HEK293T (cell line): ENCODE measurements around the gene LRRC59.

Experiments used
- CTCF ChIA-PET: fragments of 350-600 bp; formaldehyde crosslinking; extraction: SDS; loops from one replicate; lab custom pipeline; 2021; ENCODE audit warnings: antibody characterized with exemption, inconsistent platforms; lab: Yijun Ruan, JAX
- POLR2A ChIA-PET: fragments of 350-600 bp; formaldehyde crosslinking; extraction: SDS; loops from one replicate; lab custom pipeline; 2020; ENCODE audit warnings: antibody characterized with exemption, inconsistent platforms; lab: Yijun Ruan, JAX
- DNase-seq: peaks from one replicate; pipeline ENCODE4 v3.0.0; 2012; ENCODE audit warnings: mixed read lengths; ENCODE audit errors: extremely low spot score
- ARNT ChIP-seq: fragments of 450-650 bp; IDR thresholded peaks from 2 replicates; pipeline ENCODE4 v1.6.1; 2017; ENCODE audit warnings: mild to moderate bottlenecking
- BHLHE40 ChIP-seq: fragments of 450-650 bp; IDR thresholded peaks from 2 replicates; pipeline ENCODE4 v1.6.1; 2016; ENCODE audit warnings: mild to moderate bottlenecking, moderate library complexity, borderline replicate concordance
- CTBP1 ChIP-seq: fragments of 450-650 bp; IDR thresholded peaks from 2 replicates; pipeline ENCODE4 v1.6.1; 2016; ENCODE audit warnings: borderline replicate concordance
- ELF4 ChIP-seq: fragments of 450-650 bp; IDR thresholded peaks from 2 replicates; pipeline ENCODE4 v1.6.1; 2017; ENCODE audit warnings: antibody characterized with exemption
- FOXA1 ChIP-seq: fragments of 450-650 bp; IDR thresholded peaks from 2 replicates; pipeline ENCODE4 v1.6.1; 2016; ENCODE audit warnings: mild to moderate bottlenecking
- FOXK2 ChIP-seq: fragments of 450-650 bp; IDR thresholded peaks from 2 replicates; pipeline ENCODE4 v1.6.1; 2016; ENCODE audit warnings: mild to moderate bottlenecking
- FOXM1 ChIP-seq: fragments of 450-650 bp; IDR thresholded peaks from 2 replicates; pipeline ENCODE4 v1.6.1; 2017; ENCODE audit warnings: mild to moderate bottlenecking, borderline replicate concordance
- HDGF ChIP-seq: fragments of 450-650 bp; IDR thresholded peaks from 2 replicates; pipeline ENCODE4 v1.6.1; 2017; ENCODE audit warnings: antibody characterized with exemption, borderline replicate concordance
- L3MBTL2 ChIP-seq: fragments of 450-650 bp; conservative IDR thresholded peaks from 2 replicates; pipeline ENCODE4 v1.6.1; 2016; ENCODE audit warnings: mild to moderate bottlenecking
- LEF1 ChIP-seq: fragments of 450-650 bp; IDR thresholded peaks from 2 replicates; pipeline ENCODE4 v1.6.1; 2017; ENCODE audit warnings: mild to moderate bottlenecking, borderline replicate concordance
- NFRKB ChIP-seq: fragments of 450-650 bp; IDR thresholded peaks from 2 replicates; pipeline ENCODE4 v1.6.1; 2016; ENCODE audit warnings: mild to moderate bottlenecking, moderate library complexity
- SP1 ChIP-seq: fragments of 450-650 bp; IDR thresholded peaks from 2 replicates; pipeline ENCODE4 v1.6.1; 2017
- SUZ12 ChIP-seq: fragments of 450-650 bp; IDR thresholded peaks from 2 replicates; pipeline ENCODE4 v1.6.1; 2016; ENCODE audit warnings: mild to moderate bottlenecking
- TARDBP ChIP-seq: fragments of 450-650 bp; IDR thresholded peaks from 2 replicates; pipeline ENCODE4 v1.6.1; 2016
- ZNF384 ChIP-seq: fragments of 450-650 bp; IDR thresholded peaks from 2 replicates; pipeline ENCODE4 v1.6.1; 2016
- TF ChIP-seq, protein P1 (sequence below): fragments of 450-650 bp; IDR thresholded peaks from 2 replicates; pipeline ENCODE4 v1.6.1; 2016

LRRC59 gene

DNA sequence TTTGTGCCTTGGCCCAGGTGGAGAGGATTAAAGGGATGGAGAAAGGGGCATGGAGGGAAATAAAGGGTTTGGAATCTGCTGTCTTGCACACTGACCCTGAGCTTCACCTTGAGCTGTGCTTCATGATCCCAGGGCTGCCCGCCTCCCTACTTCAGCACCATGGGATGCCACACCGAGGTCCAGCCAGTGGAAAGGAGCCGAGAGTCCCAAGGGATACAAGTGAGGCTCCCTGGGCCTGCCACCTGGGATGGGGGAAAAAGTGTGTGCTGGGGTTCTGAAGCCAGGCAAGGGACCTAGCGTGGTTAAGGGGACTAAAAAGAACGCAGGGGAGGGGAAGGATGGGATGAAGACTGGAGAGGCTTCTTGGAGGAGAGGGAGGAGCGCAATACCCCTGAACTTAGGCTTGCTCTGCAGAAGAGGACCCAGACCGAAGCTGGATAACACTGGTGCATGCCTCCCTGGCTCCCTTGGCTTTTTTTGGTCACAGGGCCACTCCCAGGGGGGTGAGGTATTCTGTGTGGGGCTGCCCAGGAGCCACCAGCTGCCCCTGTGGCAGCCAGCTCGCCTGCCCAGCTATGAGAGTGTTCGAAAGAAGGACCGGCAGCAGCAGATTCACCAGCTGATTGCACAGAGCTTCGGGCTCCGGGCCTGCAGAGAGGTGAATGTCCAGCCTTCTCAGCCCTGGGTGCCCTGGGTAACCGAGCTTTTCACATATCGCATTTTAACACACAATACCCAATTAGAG lies 31.5 kb downstream of the LRRC59 start:
- no peak for TF ChIP-seq CTBP1
- TF ChIP-seq ARNT = no peak
- TF ChIP-seq BHLHE40 = no peak
- no peak for TF ChIP-seq LEF1
- TF ChIP-seq FOXA1 = no peak
- no peak for TF ChIP-seq NFRKB
- no peak for DNase-seq
- ChIA-PET CTCF (no interaction called here), POLR2A (interaction anchor here (0.7 to 1.6 kb wide), 4 partner anchors 17 to 114 kb away, joined by 3 to 6 read pairs (median 3); partner anchors contain the start of genes ACSF2 and LRRC59)

DNA sequence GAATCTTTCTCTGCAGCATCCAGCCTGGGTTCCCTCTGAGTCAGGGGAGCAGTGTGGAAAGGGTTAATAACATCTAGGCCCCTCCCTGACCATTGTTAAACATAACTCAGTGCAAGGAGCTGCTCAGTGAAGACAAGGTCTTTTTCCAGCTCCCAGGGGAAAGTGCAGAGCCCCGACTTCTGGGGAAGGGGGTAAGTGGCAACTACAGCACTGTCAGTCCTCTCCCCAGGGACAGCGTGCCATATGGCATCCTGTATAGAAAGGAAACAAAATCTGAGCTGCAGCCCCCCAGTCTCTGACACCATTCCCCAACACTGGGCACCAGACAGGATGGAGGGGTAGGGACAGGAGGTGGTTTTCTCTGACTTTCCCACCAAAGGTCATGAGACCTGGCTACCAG lies 32.2 kb downstream of the LRRC59 start:
- no peak for DNase-seq
- ChIA-PET POLR2A (interaction anchor here (0.7 to 1.6 kb wide), 4 partner anchors 16 to 114 kb away, joined by 3 to 6 read pairs (median 3); partner anchors contain the start of genes ACSF2 and LRRC59), CTCF (interaction anchor here (1.1 kb wide), 1 partner anchor 61 kb away, joined by 3 read pairs; no protein-coding TSS in a partner anchor)
- TF ChIP-seq FOXM1 (no peak), ELF4 (no peak), SP1 (no peak), NFRKB (no peak), FOXA1 (no peak), L3MBTL2 (no peak), TARDBP (no peak), FOXK2 (no peak), LEF1 (no peak), SUZ12 (no peak), HDGF (no peak)
- TF ChIP-seq, protein P1, sequence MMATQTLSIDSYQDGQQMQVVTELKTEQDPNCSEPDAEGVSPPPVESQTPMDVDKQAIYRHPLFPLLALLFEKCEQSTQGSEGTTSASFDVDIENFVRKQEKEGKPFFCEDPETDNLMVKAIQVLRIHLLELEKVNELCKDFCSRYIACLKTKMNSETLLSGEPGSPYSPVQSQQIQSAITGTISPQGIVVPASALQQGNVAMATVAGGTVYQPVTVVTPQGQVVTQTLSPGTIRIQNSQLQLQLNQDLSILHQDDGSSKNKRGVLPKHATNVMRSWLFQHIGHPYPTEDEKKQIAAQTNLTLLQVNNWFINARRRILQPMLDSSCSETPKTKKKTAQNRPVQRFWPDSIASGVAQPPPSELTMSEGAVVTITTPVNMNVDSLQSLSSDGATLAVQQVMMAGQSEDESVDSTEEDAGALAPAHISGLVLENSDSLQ = no peak

DNA sequence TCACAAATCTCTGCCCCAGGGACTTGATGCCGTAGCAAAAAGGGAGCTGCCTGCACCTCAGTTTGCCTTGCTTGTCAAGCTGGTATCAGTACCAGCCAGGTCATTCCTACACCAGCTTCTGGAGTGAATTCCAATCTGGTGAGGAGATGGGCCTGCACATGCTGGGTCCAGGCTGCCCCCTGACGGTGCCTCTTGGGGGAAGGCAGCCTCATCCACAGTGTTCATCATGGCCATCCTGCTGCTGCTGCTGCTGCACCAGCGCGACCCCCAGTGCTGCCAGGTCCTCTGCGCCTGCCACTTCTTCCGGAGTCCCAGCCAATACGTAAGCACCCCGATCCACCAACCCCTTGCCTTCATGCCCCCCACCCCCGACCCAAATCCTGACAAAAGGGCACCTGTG lies 32.6 kb downstream of the LRRC59 start:
- CTCF ChIA-PET = interaction anchor here (1.1 kb wide), 1 partner anchor 61 kb away, joined by 3 read pairs; no protein-coding TSS in a partner anchor
- TF ChIP-seq ELF4 = no peak
- no peak for TF ChIP-seq CTBP1
- no peak for TF ChIP-seq LEF1
- TF ChIP-seq SP1 = no peak
- TF ChIP-seq TARDBP = no peak
- no peak for TF ChIP-seq SUZ12
- TF ChIP-seq HDGF = no peak
- no peak for TF ChIP-seq BHLHE40
- no peak for TF ChIP-seq ARNT
- TF ChIP-seq FOXK2 = no peak
- TF ChIP-seq, protein P1 = no peak
- TF ChIP-seq FOXA1 = no peak
- no peak for TF ChIP-seq FOXM1
- DNase-seq = no peak
- POLR2A ChIA-PET = interaction anchor here (1.6 kb wide), 1 partner anchor 33 kb away, joined by 3 read pairs; the partner anchor contains the start of gene LRRC59

DNA sequence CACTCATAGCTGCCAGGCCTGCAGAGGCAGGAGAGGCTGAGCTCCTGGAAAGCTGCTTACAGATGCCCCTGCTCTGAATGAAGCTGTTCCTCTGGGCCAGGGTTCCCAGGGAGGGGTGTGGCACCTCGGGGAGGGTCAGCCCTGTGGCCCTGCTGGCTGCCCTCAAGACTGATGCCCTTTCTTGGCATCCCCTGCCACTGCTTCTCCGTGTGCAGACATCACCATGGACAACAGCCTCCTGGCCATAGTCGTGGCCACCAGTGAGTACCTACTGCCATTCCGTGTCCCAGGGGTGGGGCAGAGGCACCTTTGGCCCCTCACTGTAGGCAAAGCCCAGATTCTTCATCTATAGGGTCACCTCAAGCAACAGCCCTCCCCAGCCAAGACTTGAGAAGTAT lies 33.3 kb downstream of the LRRC59 start:
- TF ChIP-seq FOXK2 (no peak), ZNF384 (no peak), BHLHE40 (no peak), FOXA1 (no peak), NFRKB (no peak)
- TF ChIP-seq, protein P1 = no peak
- ChIA-PET POLR2A (interaction anchor here (1.3 to 3.7 kb wide), 3 partner anchors 8 to 33 kb away, joined by 3 to 17 read pairs (median 15); partner anchors contain the start of genes EME1, LRRC59 and MRPL27), CTCF (interaction anchor here (1.0 kb wide), 1 partner anchor 32 kb away, joined by 3 read pairs; no protein-coding TSS in a partner anchor)
- DNase-seq = no peak

DNA sequence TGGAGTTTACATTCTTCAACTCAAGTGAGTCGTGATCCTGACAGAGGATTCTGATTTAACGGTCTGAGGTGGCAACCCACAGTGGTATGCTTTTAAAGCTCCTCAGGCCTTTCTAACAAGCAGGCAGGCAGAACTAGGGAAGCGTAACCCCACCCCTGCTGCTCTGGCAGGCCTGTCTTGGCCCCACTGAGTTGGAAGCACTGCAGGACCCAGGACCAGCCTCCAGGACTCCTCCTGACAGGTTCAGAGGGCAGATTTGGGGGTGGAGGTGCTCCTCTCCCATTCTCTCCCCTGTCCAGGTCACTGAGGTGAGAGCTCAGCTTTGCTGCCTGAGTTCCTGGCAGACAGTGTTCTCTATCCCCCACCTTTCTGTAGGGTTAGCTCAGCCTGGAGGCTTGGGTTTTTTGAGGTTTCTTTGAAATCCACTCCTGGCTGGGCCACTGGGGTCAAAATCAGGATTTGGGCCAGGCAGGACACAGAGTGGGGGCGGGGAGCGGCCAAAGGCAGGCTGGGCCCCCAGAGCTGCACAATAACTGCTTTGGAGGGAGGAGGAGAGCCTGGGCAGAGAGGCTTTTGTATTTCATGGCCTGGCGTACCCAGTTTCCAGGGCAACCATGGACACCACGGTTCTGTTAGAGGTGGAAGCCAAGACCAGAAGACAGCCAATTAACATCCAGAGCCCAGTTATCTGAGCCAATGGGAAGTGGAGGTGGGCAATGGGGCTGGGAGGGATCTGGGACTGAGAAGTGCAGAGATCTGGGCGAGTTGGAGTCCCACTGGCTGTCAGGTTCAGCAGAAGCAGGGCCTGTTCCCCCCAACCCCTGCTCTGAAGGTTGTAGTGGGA lies 33.9 kb downstream of the LRRC59 start:
- ChIA-PET CTCF (interaction anchor here (1.0 to 2.0 kb wide), 4 partner anchors 7 to 58 kb away, joined by 3 to 7 read pairs (median 4); no protein-coding TSS in a partner anchor), POLR2A (interaction anchor here (1.0 to 3.7 kb wide), 6 partner anchors 9 to 120 kb away, joined by 3 to 17 read pairs (median 13); partner anchors contain the start of genes EME1, LRRC59, MRPL27 and XYLT2)
- no peak for TF ChIP-seq FOXA1
- no peak for TF ChIP-seq ELF4
- TF ChIP-seq TARDBP = no peak
- no peak for TF ChIP-seq HDGF
- no peak for TF ChIP-seq CTBP1
- no peak for TF ChIP-seq ARNT
- TF ChIP-seq L3MBTL2 = no peak
- no peak for TF ChIP-seq SUZ12
- TF ChIP-seq LEF1 = no peak
- no peak for TF ChIP-seq FOXM1
- no peak for DNase-seq
